Measurements from ENCODE around the gene CDH8.
"Not testable (repeated sequence)": the region's sequence is repeated elsewhere in the genome, so short reads cannot be mapped to it uniquely, and the experiment has no call there.

CDH8 gene

DNA sequence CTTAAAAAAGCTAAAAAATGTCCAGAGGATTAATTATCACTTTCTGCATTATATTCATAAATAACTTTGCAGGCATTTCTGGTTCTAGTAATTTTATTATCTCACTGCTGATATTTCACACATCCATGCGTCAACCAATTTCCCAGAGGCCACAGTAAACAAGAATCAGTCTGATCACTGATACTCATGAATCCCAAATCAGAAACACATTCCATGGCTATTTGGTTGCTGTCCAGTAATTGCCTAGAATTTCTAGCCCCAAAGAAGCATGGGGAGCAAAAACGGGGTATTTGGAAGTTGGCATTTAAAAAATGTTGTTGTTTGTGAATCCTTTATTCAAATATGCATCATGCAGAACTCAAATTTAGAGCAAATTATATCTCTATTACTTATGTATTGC lies 244.8 kb downstream of the CDH8 start:
- peak; percentile 7 for DNase-seq (ENCODE audit: low read depth)

DNA sequence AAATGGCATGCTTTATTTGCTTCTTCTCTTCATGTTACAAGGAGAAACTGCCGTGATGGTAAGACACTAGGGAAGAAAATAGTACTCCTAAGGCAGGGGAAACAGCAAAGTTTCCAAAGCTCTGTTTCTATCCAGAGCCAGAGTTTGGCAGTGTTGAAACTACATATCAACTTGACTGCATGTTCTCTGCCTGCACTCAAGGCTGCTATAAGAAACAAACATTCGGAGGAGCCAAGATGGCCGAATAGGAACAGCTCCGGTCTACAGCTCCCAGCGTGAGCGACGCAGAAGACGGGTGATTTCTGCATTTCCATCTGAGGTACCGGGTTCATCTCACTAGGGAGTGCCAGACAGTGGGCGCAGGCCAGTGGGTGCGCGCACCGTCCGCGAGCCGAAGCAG lies 254.4 kb downstream of the CDH8 start:
- DNase-seq (ENCODE audit: low read depth), result not testable (repeated sequence)

DNA sequence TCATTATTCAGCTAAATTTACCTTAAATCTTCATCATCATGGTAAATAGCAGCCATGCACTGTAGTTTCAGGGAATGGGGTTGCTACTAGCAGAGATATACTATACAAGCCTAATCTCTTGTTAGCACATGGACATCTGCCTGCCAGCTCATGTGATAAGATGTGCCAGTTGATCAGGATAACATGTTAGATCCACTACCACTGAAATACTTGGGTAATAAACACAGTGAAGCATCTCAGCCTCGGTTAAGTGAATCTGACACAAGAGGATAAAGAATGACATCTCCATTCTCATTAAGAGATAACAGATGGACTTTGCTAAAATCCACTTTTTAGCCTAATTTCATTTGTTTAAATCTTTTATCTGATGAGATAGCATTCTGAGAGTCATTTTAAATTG lies 256.1 kb downstream of the CDH8 start:
- no peak for DNase-seq (ENCODE audit: low read depth)

DNA sequence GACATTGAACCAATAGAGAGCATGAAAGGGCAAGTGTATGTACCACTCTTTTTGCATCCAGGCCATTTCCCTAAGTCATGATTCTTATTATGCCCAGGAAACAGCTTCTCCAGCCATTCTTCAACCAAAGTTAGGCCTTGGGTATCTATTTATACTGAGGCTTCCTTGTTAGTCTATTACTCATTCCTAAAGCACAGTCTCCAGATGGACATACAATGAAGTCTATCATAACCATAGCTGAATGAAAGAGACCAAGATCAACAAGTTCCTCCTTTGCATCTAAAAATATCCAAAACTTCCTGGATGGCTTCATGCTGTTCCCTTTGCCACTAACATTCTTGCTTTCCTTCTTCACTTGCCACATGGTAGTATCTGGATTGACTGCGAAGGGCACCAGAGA lies 265.9 kb downstream of the CDH8 start:
- no peak for DNase-seq (ENCODE audit: low read depth)

DNA sequence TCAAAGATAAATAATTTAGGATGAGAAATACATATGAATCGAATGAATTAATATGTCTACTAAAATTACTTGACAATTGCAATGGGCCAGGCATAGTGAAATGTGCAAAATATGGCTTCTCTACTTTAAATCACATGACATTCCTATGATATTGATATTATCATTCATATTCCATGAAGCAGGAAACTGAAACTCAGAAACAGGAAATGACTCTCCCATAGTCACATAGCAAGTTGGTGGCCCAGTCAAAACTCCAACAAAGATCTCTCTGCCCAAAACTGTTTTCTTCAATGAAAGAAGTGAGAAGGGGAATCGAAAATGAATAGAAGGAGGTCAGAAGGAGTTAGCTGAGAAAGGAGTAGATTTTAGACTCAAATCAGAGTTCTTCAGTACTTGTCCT lies 272.2 kb downstream of the CDH8 start:
- DNase-seq (ENCODE audit: low read depth), result no peak

DNA sequence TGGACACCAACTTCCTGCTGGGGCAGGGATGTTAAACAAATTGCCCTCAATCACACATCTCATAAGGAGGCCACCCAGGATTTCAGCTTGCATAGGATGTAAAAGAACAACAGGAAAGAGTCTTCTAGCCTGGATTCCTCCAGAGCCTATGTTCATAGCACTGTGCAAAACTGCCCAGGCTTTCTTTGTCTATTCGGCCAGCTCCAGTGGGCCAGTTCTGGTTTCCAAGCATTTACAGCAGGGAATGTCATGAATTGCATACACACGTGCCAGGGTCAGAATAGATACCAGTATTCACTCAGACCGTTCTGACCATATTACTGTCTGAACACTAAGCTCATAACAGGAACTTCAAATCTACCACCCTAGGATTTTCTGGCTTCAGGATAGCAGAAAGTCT lies 273.2 kb downstream of the CDH8 start:
- DNase-seq (ENCODE audit: low read depth), result no peak

DNA sequence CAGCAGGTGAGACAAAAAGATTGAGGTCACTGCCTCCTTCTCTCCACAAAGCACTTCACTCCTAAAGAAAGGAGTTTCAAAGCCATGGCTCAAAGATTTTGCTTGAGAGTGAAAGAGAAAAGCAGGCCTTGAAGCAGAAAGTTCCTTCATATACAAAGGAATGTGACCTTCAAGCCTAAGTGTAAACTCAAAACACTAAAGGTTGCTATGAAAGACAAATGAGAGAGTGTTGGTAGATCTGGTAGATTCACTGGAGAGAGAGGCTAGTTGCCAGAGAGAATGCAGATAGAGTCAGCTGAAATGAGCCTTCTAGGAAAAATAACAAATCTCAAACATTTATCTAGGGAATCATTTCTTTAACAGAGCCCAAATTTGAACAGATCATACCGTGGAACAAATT lies 305.2 kb downstream of the CDH8 start:
- no peak for DNase-seq (ENCODE audit: low read depth)

DNA sequence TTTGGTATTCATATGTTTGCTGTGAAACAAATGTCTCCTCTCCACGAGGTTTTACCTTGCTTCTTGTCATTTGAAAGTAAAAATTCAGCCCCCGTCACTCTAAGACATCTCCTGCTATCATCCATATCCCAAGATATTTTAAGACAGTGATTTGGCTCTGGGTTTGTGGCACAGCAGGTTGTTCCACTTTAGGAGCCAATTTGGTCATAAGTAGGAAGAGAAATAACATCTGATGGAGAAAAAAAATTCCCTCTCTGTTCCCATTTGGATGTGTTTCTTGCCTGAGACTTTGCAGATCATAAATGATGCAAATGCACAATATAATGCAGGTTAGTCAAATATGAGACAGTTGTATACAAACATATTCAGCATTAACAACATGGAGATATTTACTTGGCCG lies 309.5 kb downstream of the CDH8 start:
- no peak for DNase-seq (ENCODE audit: low read depth)

DNA sequence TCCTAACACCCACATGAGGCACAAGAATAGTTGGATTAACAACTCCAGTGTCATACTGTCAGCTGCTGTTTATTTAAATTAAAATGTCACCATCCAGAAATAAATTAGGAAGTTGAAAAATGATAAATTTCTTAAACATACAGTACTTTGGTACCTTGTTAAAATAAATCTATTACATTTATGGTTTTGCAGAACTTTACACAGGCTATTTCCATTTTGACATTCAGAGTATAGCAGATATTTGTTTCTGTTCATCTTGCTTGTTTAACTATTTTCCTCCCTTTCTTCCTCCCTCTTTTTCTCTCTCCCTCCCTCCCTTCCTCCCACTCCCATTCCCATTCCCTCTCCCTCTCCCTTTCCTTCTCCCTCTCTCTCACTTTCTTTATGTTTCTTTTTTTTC lies 310.1 kb downstream of the CDH8 start:
- no peak for DNase-seq (ENCODE audit: low read depth)

DNA sequence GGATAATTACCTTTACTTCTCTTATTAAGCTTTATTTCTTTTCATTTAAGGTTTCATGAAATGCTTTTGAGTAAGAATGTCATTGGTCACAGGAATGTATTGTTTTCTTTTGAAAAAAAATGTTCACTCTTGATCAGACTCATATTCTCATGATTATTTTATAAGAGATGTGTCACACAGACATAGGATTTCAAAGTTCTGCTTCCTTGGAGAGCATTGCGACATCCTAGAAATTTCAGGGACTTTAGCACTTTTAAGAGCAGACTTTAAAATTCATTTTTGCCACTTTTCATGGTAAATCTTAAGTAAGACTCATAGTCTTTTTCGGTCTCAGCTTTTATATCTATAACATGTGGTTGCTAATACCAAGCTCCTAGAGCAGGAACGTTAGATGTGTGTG lies 314.7 kb downstream of the CDH8 start:
- DNase-seq (ENCODE audit: low read depth), result no peak

DNA sequence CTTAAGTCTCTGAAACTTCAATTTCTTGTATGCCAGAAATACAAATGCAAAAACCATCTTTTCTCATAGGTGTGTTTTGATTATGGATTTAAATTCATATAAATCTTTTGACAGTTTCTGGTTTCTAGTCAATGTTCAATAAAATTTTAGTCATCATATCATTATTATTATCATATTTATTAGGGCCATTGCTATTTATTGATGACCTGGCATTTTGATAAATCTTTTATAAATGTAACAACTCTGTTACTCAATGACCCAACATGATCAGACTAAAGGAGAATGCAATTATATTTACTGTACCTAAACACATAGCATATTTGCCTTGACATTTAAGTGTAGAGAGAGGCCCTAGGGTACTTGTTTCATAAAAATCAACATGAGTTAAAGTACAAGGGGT lies 320.8 kb downstream of the CDH8 start:
- no peak for DNase-seq (ENCODE audit: low read depth)

DNA sequence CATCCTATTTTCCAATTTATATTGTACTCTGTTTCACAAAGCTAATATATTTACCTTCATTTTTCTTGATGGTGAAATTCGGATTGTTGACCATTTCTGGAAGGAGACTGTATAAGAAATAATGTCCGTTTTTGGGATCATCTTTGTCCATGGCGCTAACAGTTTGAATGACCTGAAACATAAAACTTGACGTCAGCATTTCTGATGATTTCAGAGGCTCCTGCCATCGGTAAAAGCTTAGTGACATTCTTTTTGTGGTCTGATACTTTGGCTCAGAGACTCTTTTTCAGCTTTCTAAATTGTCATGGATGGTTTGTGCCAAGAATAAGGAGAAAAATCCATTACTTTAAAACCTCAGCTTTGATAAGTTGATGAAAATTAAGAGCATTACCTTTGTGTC lies 322.5 kb downstream of the CDH8 start:
- DNase-seq (ENCODE audit: low read depth), result no peak

DNA sequence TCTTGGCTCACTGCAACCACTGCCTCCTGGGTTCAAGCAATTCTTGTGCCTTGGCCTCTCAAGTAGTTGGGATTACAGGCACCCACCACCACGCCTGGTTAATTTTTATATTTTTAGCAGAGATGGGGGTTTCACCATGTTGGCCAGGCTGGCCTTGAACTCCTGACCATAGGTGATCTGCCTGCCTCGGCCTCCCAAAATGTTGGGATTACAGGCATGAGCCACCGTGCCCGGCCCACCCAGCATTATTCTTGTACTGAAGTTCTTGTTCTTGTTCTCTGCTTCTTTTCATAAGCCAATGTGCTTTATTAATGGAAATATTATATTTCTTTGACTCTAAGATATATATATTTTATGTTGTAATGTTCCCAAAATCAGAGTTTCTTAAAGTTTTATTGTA lies 336.6 kb downstream of the CDH8 start:
- not testable (repeated sequence) for DNase-seq (ENCODE audit: low read depth)

DNA sequence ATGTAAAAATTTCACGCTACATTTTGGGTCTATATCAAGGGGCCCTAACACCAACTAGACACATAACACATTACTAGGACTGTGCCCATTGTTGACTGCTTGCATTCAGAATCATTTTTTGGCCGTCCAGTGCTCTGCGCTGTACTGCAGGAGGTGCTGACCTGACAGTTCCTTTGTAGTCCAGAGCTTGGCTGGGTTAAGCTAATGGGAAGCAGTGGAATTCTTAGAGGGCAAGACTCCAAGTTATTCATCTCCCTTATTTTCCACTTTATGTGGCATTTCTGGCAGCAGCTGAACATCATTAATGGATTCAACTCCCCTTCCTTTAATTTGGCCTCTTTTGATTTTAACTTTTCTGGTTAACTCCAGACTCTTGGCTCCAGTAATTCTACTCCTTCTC lies 351.7 kb downstream of the CDH8 start:
- DNase-seq (ENCODE audit: low read depth), result no peak

DNA sequence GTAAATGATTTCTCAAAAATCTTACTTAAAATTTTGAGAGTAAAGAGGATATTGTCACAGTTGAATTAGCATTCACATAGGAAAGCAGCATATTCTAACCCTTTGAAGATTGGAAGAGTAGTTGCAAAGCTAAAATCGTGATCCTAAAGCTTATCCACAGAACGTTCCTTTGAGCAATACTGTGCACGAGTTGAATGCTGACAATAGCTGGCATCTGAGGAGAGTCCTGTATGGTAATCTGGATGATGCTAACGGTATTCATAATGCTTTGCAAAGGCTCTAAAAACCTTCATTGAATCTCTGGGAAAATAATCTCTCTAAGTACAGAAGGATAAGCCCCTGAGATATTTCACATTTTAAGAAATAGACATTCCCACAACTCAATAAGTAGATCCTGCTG lies 354.6 kb downstream of the CDH8 start:
- DNase-seq (ENCODE audit: low read depth), result no peak

DNA sequence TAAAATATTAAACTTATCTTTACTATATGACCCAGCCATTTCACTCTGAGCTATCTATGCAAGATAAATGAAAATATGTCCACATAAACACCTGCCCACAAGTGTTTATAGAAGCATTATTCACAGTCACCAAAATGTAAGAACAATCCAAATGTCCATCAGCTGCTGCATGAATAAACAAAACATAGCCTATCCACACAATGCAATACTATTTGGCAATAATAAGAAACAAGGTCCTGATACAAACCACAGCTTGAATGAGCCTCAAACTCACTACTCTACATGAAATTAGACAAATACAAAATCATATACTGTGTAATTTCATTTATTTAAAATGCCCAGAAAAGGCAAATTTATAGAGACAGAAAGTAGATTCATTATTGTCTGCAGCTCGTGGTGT lies 355.1 kb downstream of the CDH8 start:
- no peak for DNase-seq (ENCODE audit: low read depth)

DNA sequence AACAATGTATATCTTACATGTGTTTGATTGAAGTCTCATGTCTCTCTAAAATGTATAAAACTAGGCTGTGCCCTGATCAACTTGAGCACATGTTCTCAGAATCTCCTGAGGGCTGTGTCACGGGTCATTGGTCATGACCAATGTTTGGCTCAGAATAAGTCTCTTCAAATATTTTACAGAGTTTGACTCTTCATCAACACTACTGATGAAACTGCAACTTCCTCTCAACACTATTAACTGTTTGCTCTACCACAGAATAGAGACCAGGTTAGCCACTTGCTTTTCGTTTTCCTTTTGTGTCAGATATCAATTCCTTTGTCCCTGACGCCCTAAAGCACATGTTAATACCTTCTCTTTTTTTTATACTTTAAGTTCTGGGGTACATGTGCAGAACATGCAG lies 358.1 kb downstream of the CDH8 start:
- no peak for DNase-seq (ENCODE audit: low read depth)

DNA sequence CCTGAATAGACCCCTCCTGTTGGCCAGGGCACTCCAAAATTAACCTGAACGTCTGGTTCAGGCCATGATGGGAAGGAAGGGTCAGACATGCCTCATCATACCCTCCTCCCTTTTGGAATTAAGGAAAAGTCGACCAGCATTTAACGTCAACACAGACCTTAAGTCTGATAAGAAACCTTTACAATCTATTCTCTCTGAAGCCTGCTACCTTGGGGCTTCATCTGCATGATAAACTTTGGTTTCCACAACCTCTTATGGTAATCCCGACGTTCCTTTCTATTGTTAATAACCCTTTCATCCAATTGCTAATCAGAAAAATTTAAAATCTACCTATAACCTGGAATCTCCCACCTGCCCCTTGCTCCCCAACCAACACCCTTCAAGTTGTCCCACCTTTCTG lies 358.5 kb downstream of the CDH8 start:
- DNase-seq (ENCODE audit: low read depth), result no peak

DNA sequence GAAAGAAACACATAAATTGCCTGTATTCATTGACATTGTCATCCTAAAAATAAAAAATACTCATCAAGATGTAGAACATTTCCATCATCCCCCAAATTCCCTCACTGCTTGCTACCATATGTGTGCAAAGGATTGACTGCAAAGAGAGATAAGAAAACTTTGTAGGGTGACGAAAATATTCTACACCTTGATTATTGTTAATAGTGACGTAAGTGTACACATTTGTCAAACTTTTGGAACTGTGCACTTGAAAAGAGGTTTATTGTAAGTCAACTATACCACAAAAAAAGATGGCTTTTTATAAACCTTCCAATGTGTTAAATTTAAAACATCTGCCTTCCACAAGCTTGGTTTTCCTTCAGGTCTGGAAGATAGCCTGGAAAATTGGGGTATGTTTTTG lies 359.5 kb downstream of the CDH8 start:
- no peak for DNase-seq (ENCODE audit: low read depth)

DNA sequence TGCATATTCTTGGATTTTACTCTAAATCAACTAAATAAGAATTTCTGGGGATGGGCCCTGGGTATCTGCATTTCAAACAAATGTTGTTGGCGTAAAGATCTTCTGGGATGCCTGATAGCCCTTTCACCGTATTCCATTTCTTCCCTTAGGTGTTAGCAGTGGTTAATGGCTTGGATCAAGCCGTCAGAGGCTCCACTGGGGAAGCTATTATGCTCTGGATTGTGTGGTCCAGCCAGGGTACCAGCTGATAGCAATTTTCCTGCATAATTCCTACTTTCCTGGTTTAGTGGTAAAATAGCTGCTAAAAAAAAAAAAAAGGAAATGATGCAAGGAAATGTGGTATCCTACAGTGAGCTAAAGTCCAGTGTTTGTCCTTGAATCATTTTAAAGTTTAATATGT lies 365.1 kb downstream of the CDH8 start:
- DNase-seq (ENCODE audit: low read depth), result no peak

DNA sequence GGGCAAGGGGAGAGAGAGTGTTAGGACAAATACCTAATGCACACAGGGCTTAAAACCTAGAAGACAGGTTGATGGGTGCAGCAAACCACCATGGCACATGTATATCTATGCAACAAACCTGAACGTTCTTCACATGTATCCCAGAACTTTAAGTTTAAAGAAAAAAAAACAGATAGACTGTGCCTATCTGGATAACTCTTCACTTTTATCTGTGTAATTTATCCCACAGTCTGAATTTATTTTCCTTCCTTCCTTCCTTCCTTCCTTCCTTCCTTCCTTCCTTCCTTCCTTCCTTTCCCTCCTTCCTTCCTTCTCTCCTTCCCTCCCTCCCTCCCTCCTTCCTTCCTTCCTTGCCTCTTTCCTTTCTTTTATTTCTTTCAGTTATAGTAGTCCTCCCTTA lies 370.7 kb downstream of the CDH8 start:
- no peak for DNase-seq (ENCODE audit: low read depth)

DNA sequence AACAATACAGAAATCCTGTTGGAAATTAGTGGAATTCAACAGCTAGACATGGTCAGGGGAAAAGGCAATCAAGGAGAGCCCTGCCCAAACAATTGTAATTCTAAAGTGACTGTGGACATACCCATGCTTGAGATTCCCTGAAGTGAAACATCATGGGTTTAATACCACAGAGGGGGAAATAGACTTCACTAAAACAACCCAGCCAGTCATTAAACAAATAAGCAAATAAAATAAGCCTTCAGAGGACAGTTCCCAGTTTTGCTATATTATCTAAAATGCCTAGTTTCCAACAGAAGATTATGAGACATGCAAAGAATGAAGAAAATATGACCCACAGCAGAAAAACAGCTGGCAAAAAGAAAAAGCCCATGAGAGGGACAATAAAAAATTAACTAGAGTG lies 376.3 kb downstream of the CDH8 start:
- DNase-seq (ENCODE audit: low read depth), result no peak

DNA sequence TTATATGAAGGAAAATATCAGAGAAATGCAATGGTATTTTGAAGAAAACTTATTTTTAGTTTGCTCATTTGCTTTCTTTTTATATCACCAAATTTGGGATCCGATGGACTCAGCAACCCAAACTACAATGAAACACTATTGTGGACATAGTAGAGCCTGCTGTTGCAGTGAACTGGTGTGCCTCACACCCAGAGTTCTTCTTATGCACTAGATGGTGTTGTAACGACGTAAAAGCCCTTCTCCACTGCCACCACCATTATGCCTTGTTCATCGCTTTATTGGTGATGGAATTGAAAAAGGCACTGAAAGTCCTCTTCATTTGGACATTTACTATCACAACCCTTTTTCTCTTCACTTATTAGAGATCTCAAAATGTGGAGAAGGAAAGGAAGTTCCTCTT lies 381.3 kb downstream of the CDH8 start:
- no peak for DNase-seq (ENCODE audit: low read depth)

DNA sequence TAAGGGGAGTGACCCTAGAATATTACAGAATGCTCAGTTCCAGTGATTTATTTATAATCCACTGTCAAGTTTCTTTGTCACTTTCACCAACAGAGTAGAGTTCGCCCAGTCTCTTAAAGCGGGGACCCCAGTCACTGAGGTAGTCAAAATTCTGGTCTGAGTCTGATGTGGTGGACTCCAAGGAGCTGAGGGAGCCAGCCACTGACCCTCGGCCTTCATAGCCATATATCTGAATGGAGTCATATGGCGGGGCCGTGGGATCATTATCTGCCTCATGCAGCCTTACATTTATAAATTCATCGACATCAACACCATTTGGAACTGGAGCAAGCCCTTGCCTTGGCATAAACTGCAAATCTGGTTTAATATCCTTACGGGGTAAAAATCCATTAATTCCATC lies 382.7 kb downstream of the CDH8 start:
- DNase-seq (ENCODE audit: low read depth), result no peak

DNA sequence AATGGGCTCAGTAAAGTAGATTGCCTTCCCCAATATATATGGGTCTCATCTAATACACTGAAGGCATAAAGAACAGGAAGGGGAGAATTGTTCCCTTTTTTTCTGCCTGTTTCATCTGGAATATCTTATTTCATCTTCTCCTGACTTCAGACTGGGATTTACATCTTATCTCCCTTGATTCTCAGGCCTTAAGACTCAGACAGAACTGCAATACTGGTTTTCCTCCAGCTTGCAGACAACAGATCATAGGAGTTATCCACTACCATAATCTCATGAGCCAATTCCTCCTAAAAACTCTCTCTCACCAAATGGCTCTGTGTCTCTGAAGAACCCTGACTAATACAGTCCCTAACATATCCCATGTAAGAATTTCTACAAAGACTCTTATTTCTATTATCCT lies 390.7 kb downstream of the CDH8 start:
- DNase-seq (ENCODE audit: low read depth), result no peak

DNA sequence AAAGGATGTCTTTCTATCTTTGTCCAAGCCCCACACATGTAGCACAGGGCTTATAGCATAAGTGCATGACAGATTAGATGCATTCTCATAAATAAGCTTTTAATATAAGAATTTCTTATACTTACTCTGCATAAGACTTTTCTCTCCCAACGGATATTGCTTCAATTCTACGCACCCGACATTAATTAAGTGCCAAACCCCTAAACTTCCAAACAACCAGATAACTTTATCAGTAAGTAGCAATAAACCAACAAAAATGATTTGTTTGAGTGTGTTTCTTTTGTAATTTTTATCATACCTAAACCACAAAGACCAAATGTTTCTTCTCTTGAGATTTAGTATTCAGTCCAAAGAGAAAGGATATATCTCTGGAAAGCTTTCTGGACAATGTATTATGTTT lies 391.5 kb downstream of the CDH8 start:
- DNase-seq (ENCODE audit: low read depth), result no peak

Data from iris pigment epithelial cell (primary cell).